Measurements from ENCODE around the gene SLC9A9.

DNA sequence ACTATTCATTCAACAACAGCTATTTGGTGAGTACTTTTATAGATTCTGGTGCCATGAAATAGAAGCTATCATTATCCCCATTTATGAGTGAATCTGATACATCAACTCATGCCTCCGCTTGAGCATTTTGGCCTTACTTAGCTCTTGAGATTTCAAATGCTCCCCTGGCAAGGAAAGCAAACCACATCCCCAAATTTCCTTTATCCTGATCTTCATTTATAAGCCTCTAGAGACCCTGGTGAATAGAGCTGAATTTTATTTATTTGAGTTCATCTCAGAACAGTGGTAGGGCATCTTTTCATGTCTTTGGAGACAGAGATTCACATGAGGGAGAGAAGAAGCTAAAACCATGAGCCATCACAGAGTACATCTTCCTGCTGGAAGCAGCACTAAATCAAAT, 317.2 kb downstream of the SLC9A9 start:
- TF ChIP-seq POLR2AphosphoS5 (IDR thresholded peaks at IDR 0.05), result no peak
- TF ChIP-seq, protein P1, sequence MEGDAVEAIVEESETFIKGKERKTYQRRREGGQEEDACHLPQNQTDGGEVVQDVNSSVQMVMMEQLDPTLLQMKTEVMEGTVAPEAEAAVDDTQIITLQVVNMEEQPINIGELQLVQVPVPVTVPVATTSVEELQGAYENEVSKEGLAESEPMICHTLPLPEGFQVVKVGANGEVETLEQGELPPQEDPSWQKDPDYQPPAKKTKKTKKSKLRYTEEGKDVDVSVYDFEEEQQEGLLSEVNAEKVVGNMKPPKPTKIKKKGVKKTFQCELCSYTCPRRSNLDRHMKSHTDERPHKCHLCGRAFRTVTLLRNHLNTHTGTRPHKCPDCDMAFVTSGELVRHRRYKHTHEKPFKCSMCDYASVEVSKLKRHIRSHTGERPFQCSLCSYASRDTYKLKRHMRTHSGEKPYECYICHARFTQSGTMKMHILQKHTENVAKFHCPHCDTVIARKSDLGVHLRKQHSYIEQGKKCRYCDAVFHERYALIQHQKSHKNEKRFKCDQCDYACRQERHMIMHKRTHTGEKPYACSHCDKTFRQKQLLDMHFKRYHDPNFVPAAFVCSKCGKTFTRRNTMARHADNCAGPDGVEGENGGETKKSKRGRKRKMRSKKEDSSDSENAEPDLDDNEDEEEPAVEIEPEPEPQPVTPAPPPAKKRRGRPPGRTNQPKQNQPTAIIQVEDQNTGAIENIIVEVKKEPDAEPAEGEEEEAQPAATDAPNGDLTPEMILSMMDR (IDR thresholded peaks at IDR 0.05), result no peak
- TF ChIP-seq POLR2A (IDR thresholded peaks at IDR 0.05), result no peak

Measured in gastroesophageal sphincter (tissue), 3 donors.